Renal pelvis (tissue), 4 donors: ENCODE data around the gene NMU. TPM values are rescaled to one million over a fixed set of nuclear protein-coding genes. Genes with fewer than 3 reads are reported as not detected.
"Not testable (repeated sequence)": the region's sequence is repeated elsewhere in the genome, so short reads cannot be mapped to it uniquely, and the experiment has no call there.

Source experiments
- DNase-seq: peaks from one replicate; pipeline ENCODE4 v3.0.0-alpha.2; 2013
- polyA plus RNA-seq, 3 donors: library from polyadenylated mRNA; unstranded; fragments of 120-200 nt; gene quantifications; one replicate each; pipeline ENCODE4 v1.2.1, GENCODE V29; 2013; ENCODE audit not compliant: insufficient read length in 3 of 3

NMU gene
- polyA plus RNA-seq, 3 donors, result 10.4 to 12.1 (median 11.6) TPM

GRCh38 chr4:55634417-55635128 is 1.5 kb downstream of the NMU start:
- DNase-seq, result no peak

GRCh38 chr4:55633903-55634302 is 2.2 kb downstream of the NMU start:
- DNase-seq, result no peak

GRCh38 chr4:55625835-55626234 is 10.3 kb downstream of the NMU start:
- DNase-seq, result no peak

GRCh38 chr4:55624063-55624462 is 12.0 kb downstream of the NMU start:
- not testable (repeated sequence) for DNase-seq

GRCh38 chr4:55618546-55619143 is 17.5 kb downstream of the NMU start:
- no peak for DNase-seq

GRCh38 chr4:55617587-55618197 is 18.4 kb downstream of the NMU start:
- DNase-seq, result no peak

- DNase-seq, result no peak
Measured at GRCh38 chr4:55615008-55615407, 21.1 kb downstream of the NMU start.

- DNase-seq, result no peak
Measured at GRCh38 chr4:55613621-55614020, 22.5 kb downstream of the NMU start.

- DNase-seq, result no peak
Measured at GRCh38 chr4:55612341-55612740, 23.8 kb downstream of the NMU start.

- no peak for DNase-seq
Measured at GRCh38 chr4:55611358-55612059, 24.6 kb downstream of the NMU start.

GRCh38 chr4:55610381-55610780 is 25.7 kb downstream of the NMU start:
- DNase-seq, result no peak

- no peak for DNase-seq
Measured at GRCh38 chr4:55609393-55609866, 26.7 kb downstream of the NMU start.

- DNase-seq, result no peak
Measured at GRCh38 chr4:55608591-55608990, 27.5 kb downstream of the NMU start.

- no peak for DNase-seq
Measured at GRCh38 chr4:55604996-55605395, 31.1 kb downstream of the NMU start.

- no peak for DNase-seq
Measured at GRCh38 chr4:55600640-55601039, 35.5 kb downstream of the NMU start.

GRCh38 chr4:55598641-55599040 is 37.5 kb downstream of the NMU start:
- DNase-seq, result no peak

- no peak for DNase-seq
Measured at GRCh38 chr4:55592014-55592413, 44.1 kb downstream of the NMU start, which contains the start of gene PDCL2. TSS of gene PDCL2 (minus strand) at chr4:55592245. CDS start at chr4:55592109, 136 bp downstream.

GRCh38 chr4:55588160-55588559 is 47.9 kb downstream of the NMU start:
- no peak for DNase-seq

GRCh38 chr4:55582773-55583172 is 53.3 kb downstream of the NMU start:
- DNase-seq, result not testable (repeated sequence)

- DNase-seq, result no peak
Measured at GRCh38 chr4:55578341-55579010, 57.6 kb downstream of the NMU start.

GRCh38 chr4:55575513-55575912 is 60.6 kb downstream of the NMU start:
- no peak for DNase-seq

GRCh38 chr4:55574252-55574651 is 61.8 kb downstream of the NMU start:
- no peak for DNase-seq
